Ishikawa (cell line): ENCODE measurements around the gene LCE2B.

Experiments
- CEBPB ChIP-seq: IDR thresholded peaks from 2 replicates; pipeline ENCODE4 v1.6.1; 2012
- EP300 ChIP-seq: IDR thresholded peaks from 2 replicates; pipeline ENCODE4 v1.6.1; 2012; ENCODE audit warnings: borderline replicate concordance
- FOXM1 ChIP-seq: IDR thresholded peaks from 2 replicates; pipeline ENCODE4 v1.6.1; 2012; ENCODE audit warnings: low read depth, borderline replicate concordance
- MAX ChIP-seq: IDR thresholded peaks from 2 replicates; pipeline ENCODE4 v1.6.1; 2012
- RAD21 ChIP-seq: IDR thresholded peaks from 2 replicates; pipeline ENCODE4 v1.6.1; 2012; ENCODE audit warnings: low read depth
- REST ChIP-seq: IDR thresholded peaks from 2 replicates; pipeline ENCODE4 v1.6.1; 2012; ENCODE audit warnings: low read depth, mild to moderate bottlenecking
- TAF1 ChIP-seq: IDR thresholded peaks from 2 replicates; pipeline ENCODE4 v1.6.1; 2012; ENCODE audit warnings: low read depth, mild to moderate bottlenecking
- TCF12 ChIP-seq: IDR thresholded peaks from 2 replicates; pipeline ENCODE4 v1.6.1; 2012; ENCODE audit warnings: low read depth
- YY1 ChIP-seq: IDR thresholded peaks from 2 replicates; pipeline ENCODE4 v1.6.1; 2012; ENCODE audit warnings: low read depth
- ZBTB7A ChIP-seq: IDR thresholded peaks from 2 replicates; pipeline ENCODE4 v1.6.1; 2012; ENCODE audit warnings: low read depth

- no peak for TF ChIP-seq EP300
- no peak for TF ChIP-seq ZBTB7A
- no peak for TF ChIP-seq YY1
- TF ChIP-seq REST: no peak
- no peak for TF ChIP-seq FOXM1
- TF ChIP-seq TAF1: no peak
- TF ChIP-seq RAD21: no peak
- no peak for TF ChIP-seq TCF12
- TF ChIP-seq CEBPB: no peak
- no peak for TF ChIP-seq MAX
These were observed 12.0 kb downstream of the LCE2B start, which contains the start of gene LCE2A for GRCh38 chr1:152697701-152698600.
